RWPE2 (cell line): ENCODE data around the gene ADCY2.

Source experiments
- ATAC-seq: fragments of 200-7000 bp; cut with Tn5 transposase; 3 replicates; pipeline ENCODE4 v1.9.1; 2021; ENCODE audit warnings: low read depth
- DNase-seq: peaks from one replicate; pipeline ENCODE4 v3.0.0-alpha.2; 2020; ENCODE audit warnings: low spot score
- H3K27ac ChIP-seq: fragments of 450-650 bp; 2 replicates; pipeline ENCODE4 v1.5.1; 2017; ENCODE audit warnings: mild to moderate bottlenecking; ENCODE audit not compliant: poor library complexity, severe bottlenecking
- H3K27me3 ChIP-seq: fragments of 250-450 bp; sonication (Bioruptor Pico); 2 replicates; pipeline ENCODE4 v1.5.1; 2021; ENCODE audit warnings: mild to moderate bottlenecking, moderate library complexity; ENCODE audit not compliant: insufficient read depth, poor library complexity, severe bottlenecking
- H3K36me3 ChIP-seq: fragments of 250-450 bp; sonication (Bioruptor Pico); 2 replicates; pipeline ENCODE4 v1.5.1; 2020; ENCODE audit warnings: low read depth, mild to moderate bottlenecking, moderate library complexity
- H3K4me1 ChIP-seq: fragments of 250-450 bp; sonication (Bioruptor Pico); 2 replicates; pipeline ENCODE4 v1.5.1; 2021; ENCODE audit warnings: mild to moderate bottlenecking, moderate library complexity; ENCODE audit not compliant: insufficient read depth, poor library complexity, severe bottlenecking
- H3K4me3 ChIP-seq: fragments of 250-450 bp; sonication (Bioruptor Pico); 2 replicates; pipeline ENCODE4 v1.5.1; 2021; ENCODE audit warnings: mild to moderate bottlenecking, moderate library complexity; ENCODE audit not compliant: severe bottlenecking
- H3K9me3 ChIP-seq: fragments of 250-450 bp; sonication (Bioruptor Pico); 2 replicates; pipeline ENCODE4 v1.5.1; 2021; ENCODE audit warnings: mild to moderate bottlenecking, moderate library complexity; ENCODE audit not compliant: severe bottlenecking
- TF ChIP-seq, protein P1 (sequence below): fragments of 450-650 bp; IDR thresholded peaks from one replicate; pipeline ENCODE4 v1.5.1; 2017; ENCODE audit warnings: mild to moderate bottlenecking, moderate library complexity; ENCODE audit not compliant: poor library complexity, severe bottlenecking

Gene ADCY2

DNA sequence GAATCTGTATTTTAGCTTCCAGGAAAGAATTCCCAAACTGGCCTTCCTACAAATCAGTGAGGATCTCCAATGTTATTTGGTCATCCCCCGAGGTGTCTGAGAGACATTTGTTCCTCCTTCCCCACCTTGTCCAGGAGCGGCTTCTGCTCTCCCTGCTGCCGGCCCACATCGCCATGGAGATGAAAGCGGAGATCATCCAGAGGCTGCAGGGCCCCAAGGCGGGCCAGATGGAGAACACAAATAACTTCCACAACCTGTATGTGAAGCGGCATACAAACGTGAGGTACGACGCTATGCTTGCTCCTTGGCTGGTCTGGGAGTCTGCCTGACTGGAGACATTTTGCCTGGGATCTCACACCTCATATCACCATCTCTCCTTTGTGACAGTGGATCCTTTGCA, 294.6 kb downstream of the ADCY2 start:
- H3K4me1 ChIP-seq: no peaks in the 10 kb centered on the region
- no peak overlapping the region for H3K27ac ChIP-seq
- TF ChIP-seq, protein P1, sequence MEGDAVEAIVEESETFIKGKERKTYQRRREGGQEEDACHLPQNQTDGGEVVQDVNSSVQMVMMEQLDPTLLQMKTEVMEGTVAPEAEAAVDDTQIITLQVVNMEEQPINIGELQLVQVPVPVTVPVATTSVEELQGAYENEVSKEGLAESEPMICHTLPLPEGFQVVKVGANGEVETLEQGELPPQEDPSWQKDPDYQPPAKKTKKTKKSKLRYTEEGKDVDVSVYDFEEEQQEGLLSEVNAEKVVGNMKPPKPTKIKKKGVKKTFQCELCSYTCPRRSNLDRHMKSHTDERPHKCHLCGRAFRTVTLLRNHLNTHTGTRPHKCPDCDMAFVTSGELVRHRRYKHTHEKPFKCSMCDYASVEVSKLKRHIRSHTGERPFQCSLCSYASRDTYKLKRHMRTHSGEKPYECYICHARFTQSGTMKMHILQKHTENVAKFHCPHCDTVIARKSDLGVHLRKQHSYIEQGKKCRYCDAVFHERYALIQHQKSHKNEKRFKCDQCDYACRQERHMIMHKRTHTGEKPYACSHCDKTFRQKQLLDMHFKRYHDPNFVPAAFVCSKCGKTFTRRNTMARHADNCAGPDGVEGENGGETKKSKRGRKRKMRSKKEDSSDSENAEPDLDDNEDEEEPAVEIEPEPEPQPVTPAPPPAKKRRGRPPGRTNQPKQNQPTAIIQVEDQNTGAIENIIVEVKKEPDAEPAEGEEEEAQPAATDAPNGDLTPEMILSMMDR: no peak
- peaks cover 9% of the 10 kb centered on the region for H3K27me3 ChIP-seq
- H3K9me3 ChIP-seq: no peaks in the 10 kb centered on the region
- no peak overlapping the region for H3K4me3 ChIP-seq
- DNase-seq (no peak), ATAC-seq (no peak)
- no peaks in the 10 kb centered on the region for H3K36me3 ChIP-seq

- Histone ChIP-seq H3K27ac (no peak overlapping the region), H3K27me3 (peaks cover 4% of the 10 kb centered on the region), H3K4me3 (no peak overlapping the region), H3K4me1 (no peaks in the 10 kb centered on the region), H3K36me3 (no peaks in the 10 kb centered on the region), H3K9me3 (no peaks in the 10 kb centered on the region)
- ATAC-seq (no peak), DNase-seq (no peak)
- TF ChIP-seq, protein P1: no peak
Observed at GRCh38 chr5:7705261-7705660, 309.3 kb downstream of the ADCY2 start.

- Histone ChIP-seq H3K9me3 (no peaks in the 10 kb centered on the region), H3K4me3 (no peak overlapping the region), H3K27ac (no peak overlapping the region), H3K27me3 (peaks cover 4% of the 10 kb centered on the region), H3K36me3 (no peaks in the 10 kb centered on the region), H3K4me1 (no peaks in the 10 kb centered on the region)
- ATAC-seq: no peak
- TF ChIP-seq, protein P1: no peak
- no peak for DNase-seq
Observed at GRCh38 chr5:7705736-7706135, 309.8 kb downstream of the ADCY2 start.

DNA sequence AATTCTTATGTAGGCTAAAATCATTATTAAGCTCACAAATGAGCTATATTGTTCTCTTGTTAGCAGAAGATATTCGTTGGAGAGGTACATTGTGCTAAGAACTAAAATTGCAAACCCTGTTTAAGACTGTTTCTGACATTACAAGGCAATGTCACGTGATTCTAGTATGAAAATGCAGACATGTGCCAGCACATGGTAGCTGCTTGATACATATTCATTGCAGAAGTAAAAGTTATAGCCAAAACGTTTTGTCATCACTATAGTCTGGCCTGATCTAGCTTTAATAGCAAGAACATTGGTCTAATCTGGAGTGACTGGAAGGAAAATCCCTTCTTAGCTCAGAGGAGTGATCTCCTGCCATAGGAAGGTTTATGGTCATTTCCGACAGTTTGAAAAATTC, 310.3 kb downstream of the ADCY2 start:
- TF ChIP-seq, protein P1: no peak
- no peak overlapping the region for H3K4me3 ChIP-seq
- no peaks in the 10 kb centered on the region for H3K4me1 ChIP-seq
- DNase-seq: no peak
- H3K36me3 ChIP-seq: no peaks in the 10 kb centered on the region
- H3K27ac ChIP-seq: no peak overlapping the region
- no peak for ATAC-seq
- no peaks in the 10 kb centered on the region for H3K9me3 ChIP-seq
- peaks cover 4% of the 10 kb centered on the region for H3K27me3 ChIP-seq

- Histone ChIP-seq H3K36me3 (no peaks in the 10 kb centered on the region), H3K4me1 (no peaks in the 10 kb centered on the region), H3K9me3 (peaks cover 2% of the 10 kb centered on the region), H3K27me3 (no peaks in the 10 kb centered on the region), H3K4me3 (no peak overlapping the region), H3K27ac (no peak overlapping the region)
- DNase-seq (no peak), ATAC-seq (peak; percentile 77)
- TF ChIP-seq, protein P1: no peak
Observed at GRCh38 chr5:7714119-7714518, 318.2 kb downstream of the ADCY2 start.
